ENCODE results near the gene ZNF302. TPM values are rescaled to one million over a fixed set of nuclear protein-coding genes. Genes with fewer than 3 reads are reported as not detected.

The ZNF302 gene
- total RNA-seq, 1 experiment from 2014 or later, result 26.4 TPM

- ChIA-PET CTCF (no interaction called here), POLR2A (no interaction called here)
- no peak overlapping the region for H3K4me3 ChIP-seq (ENCODE audit: low read depth in 2 of 2, low read length in 2 of 2)
- H3K27ac ChIP-seq (ENCODE audit: low read length), result no peak overlapping the region
- in situ Hi-C loops (cut with HindIII; ENCODE audit: low pct_unique_long_range_greater_than_20kb, low sequenced_read_pairs) (no loop called here), intact Hi-C loops (cut with micrococcal nuclease; ENCODE audit: unreplicated experiment) (no loop called here)
- no peak for TF ChIP-seq REST (IDR thresholded peaks at IDR 0.05; ENCODE audit: insufficient read depth in 1 of 2, low read depth in 2 of 2, low read length in 1 of 2)
- no peak for TF ChIP-seq TCF7L2 (IDR thresholded peaks at IDR 0.05; ENCODE audit: low read depth, low read length)
- no peak for TF ChIP-seq POLR2AphosphoS5 (IDR thresholded peaks at IDR 0.05; ENCODE audit: low read depth, low read length)
- no peak for TF ChIP-seq CTCF (IDR thresholded peaks at IDR 0.05)
- no peak for TF ChIP-seq SIN3A (IDR thresholded peaks at IDR 0.05; ENCODE audit: borderline replicate concordance, insufficient read depth, low read depth, low read length)
- no peaks in the 10 kb centered on the region for H3K36me3 ChIP-seq (ENCODE audit: control insufficient read depth, insufficient read depth, low read length)
- 0 out of 2 replicates have a peak, but pooled peaks cover 2% of the 10 kb centered on the region for H3K27me3 ChIP-seq (ENCODE audit: control insufficient read depth, insufficient read depth, low read length)
- ATAC-seq, result no peak
- H3K9me3 ChIP-seq (ENCODE audit: control insufficient read depth, insufficient read depth, low read depth, low read length), result no peaks in the 10 kb centered on the region
- no peaks in the 10 kb centered on the region for H3K4me1 ChIP-seq (ENCODE audit: control insufficient read depth, insufficient read depth, low read length)
- no TSS peak for BruUV-seq (replicated peaks)
- DNase-seq (ENCODE audit: low read depth, low spot score), result no peak
Measured at GRCh38 chr19:34725400-34725799, 47.9 kb downstream of the ZNF302 start.

- peaks cover 7% of the 10 kb centered on the region for H3K4me1 ChIP-seq (ENCODE audit: control insufficient read depth, insufficient read depth, low read length)
Measured at GRCh38 chr19:34731019-34731829, 53.7 kb downstream of the ZNF302 start.

More at GRCh38 chr19:34731019-34731829, 53.7 kb downstream of the ZNF302 start:
- in situ Hi-C loops (cut with HindIII; ENCODE audit: low pct_unique_long_range_greater_than_20kb, low sequenced_read_pairs) (no loop called here), intact Hi-C loops (cut with micrococcal nuclease; ENCODE audit: unreplicated experiment) (no loop called here)
- Histone ChIP-seq H3K9me3 (ENCODE audit: control insufficient read depth, insufficient read depth, low read depth, low read length) (peaks cover 14% of the 10 kb centered on the region), H3K4me3 (ENCODE audit: low read depth in 2 of 2, low read length in 2 of 2) (no peak overlapping the region), H3K27ac (ENCODE audit: low read length) (no peak overlapping the region), H3K36me3 (ENCODE audit: control insufficient read depth, insufficient read depth, low read length) (no peaks in the 10 kb centered on the region), H3K27me3 (ENCODE audit: control insufficient read depth, insufficient read depth, low read length) (0 out of 2 replicates have a peak, but pooled peaks cover 2% of the 10 kb centered on the region)
- DNase-seq (ENCODE audit: low read depth, low spot score) (no peak), ATAC-seq (no peak)
- BruUV-seq (replicated peaks), result no TSS peak
- ChIA-PET POLR2A (no interaction called here), CTCF (interaction anchor here (0.7 kb wide), 1 partner anchor 85 kb away, joined by 3 read pairs; no protein-coding TSS in a partner anchor)
- TF ChIP-seq SIN3A (IDR thresholded peaks at IDR 0.05; ENCODE audit: borderline replicate concordance, insufficient read depth, low read depth, low read length), result no peak
- TF ChIP-seq TCF7L2 (IDR thresholded peaks at IDR 0.05; ENCODE audit: low read depth, low read length), result no peak
- no peak for TF ChIP-seq POLR2AphosphoS5 (IDR thresholded peaks at IDR 0.05; ENCODE audit: low read depth, low read length)
- TF ChIP-seq CTCF (IDR thresholded peaks at IDR 0.05), result no peak
- no peak; a peak in 1 of 4 replicates for TF ChIP-seq REST (IDR thresholded peaks at IDR 0.05; ENCODE audit: insufficient read depth in 1 of 2, low read depth in 2 of 2, low read length in 1 of 2)

Measured in Panc1 (cell line).